HepG2 (cell line): ENCODE results near the gene CLIP2. TPM values are rescaled to one million over a fixed set of nuclear protein-coding genes. Genes with fewer than 3 reads are reported as not detected.
"Not testable (repeated sequence)": the region's sequence is repeated elsewhere in the genome, so short reads cannot be mapped to it uniquely, and the experiment has no call there.

Experiments
- ATAC-seq: fragments of 200-7000 bp; cut with Tn5 transposase; 3 replicates; pipeline ENCODE4 v1.9.1; 2020; ENCODE audit warnings: mild to moderate bottlenecking, moderate library complexity
- BruUV-seq: library from RNA; stranded (reverse); fragments of 400-500 nt; replicated peaks from 2 replicates; lab custom pipeline; 2021; lab: Mats Ljungman, UMichigan
- CTCF ChIA-PET: fragments of 300-600 bp; formaldehyde crosslinking; extraction: SDS; loops from one replicate; lab custom pipeline; 2021; ENCODE audit warnings: low total read pairs, inconsistent platforms, low intra/inter-chr PET ratio; lab: Yijun Ruan, JAX
- POLR2A ChIA-PET: fragments of 350-600 bp; sonication (Branson Sonifier 250); formaldehyde crosslinking; loops from one replicate; lab custom pipeline; 2020; ENCODE audit warnings: antibody characterized with exemption, inconsistent platforms; lab: Yijun Ruan, JAX
- DNase-seq: peaks from one replicate; pipeline ENCODE4 v3.0.0-alpha.2; 2015; ENCODE audit warnings: low spot score
- FAIRE-seq: peaks from 3 replicates; lab custom pipeline; 2011; peaks lifted over from hg19 to GRCh38; lab: Jason Lieb, UNC
- H2AFZ ChIP-seq: one replicate; pipeline ENCODE4 v1.6.1; 2011; ENCODE audit warnings: low read length, inconsistent platforms
- H3K27ac ChIP-seq: fragments of 300-600 bp; 3 replicates; pipeline ENCODE4 v1.8.0; 2011; ENCODE audit warnings: mixed run types, mild to moderate bottlenecking, mixed read lengths, low read length, inconsistent platforms; ENCODE audit not compliant: insufficient read depth; ENCODE audit errors: extremely low read length
- H3K27me3 ChIP-seq, 2 experiments: fragments of 200-600 bp in 1 of 2; 2 replicates in 1 of 2; 3 replicates in 1 of 2; pipeline versions ENCODE4 v1.6.0 to v1.8.0; 2011; ENCODE audit warnings: low read length in 2 of 2, mild to moderate bottlenecking in 2 of 2, moderate library complexity in 2 of 2, inconsistent platforms in 1 of 2; ENCODE audit not compliant: insufficient read depth in 2 of 2, control insufficient read depth in 1 of 2
- H3K36me3 ChIP-seq, 2 experiments: fragments of 200-600 bp in 1 of 2; replicated peaks in 1 of 2; 2 replicates in 1 of 2; 3 replicates in 1 of 2; pipeline versions ENCODE4 v1.5.1 to v1.8.0; 2011; ENCODE audit warnings: low read length in 2 of 2, inconsistent platforms in 1 of 2; ENCODE audit not compliant: insufficient read depth in 2 of 2, control insufficient read depth in 1 of 2
- H3K4me1 ChIP-seq: 2 replicates; pipeline ENCODE4 v1.5.1; 2012; ENCODE audit warnings: low read length, inconsistent platforms; ENCODE audit not compliant: insufficient read depth
- H3K4me2 ChIP-seq: 2 replicates; pipeline ENCODE4 v1.6.0; 2011; ENCODE audit warnings: low read depth, low read length, inconsistent platforms
- H3K4me3 ChIP-seq, 3 experiments: fragments of 200-600 bp in 1 of 3; sonication (generic), shearing (Covaris generic) in 1 of 3; replicated peaks in 1 of 3; 2 replicates each; pipeline ENCODE4 v1.5.1; 2011 to 2016; ENCODE audit warnings: low read length in 3 of 3, inconsistent platforms in 2 of 3, low read depth in 2 of 3, mild to moderate bottlenecking in 2 of 3, control low read depth in 1 of 3, mixed read lengths in 1 of 3; ENCODE audit not compliant: insufficient read depth in 1 of 3
- H3K79me2 ChIP-seq: one replicate; pipeline ENCODE4 v1.6.1; 2011; ENCODE audit warnings: low read length, inconsistent platforms; ENCODE audit not compliant: insufficient read depth
- H3K9ac ChIP-seq: 2 replicates; pipeline ENCODE4 v1.6.0; 2011; ENCODE audit warnings: mild to moderate bottlenecking, low read depth, low read length, inconsistent platforms; ENCODE audit not compliant: insufficient read depth
- H3K9me3 ChIP-seq: 2 replicates; pipeline ENCODE4 v1.5.1; 2012; ENCODE audit warnings: mild to moderate bottlenecking, low read length
- H4K20me1 ChIP-seq: 2 replicates; pipeline ENCODE4 v1.6.0; 2011; ENCODE audit warnings: inconsistent platforms, mild to moderate bottlenecking, low read length, moderate library complexity; ENCODE audit not compliant: insufficient read depth
- BHLHE40 ChIP-seq: IDR thresholded peaks from 2 replicates; pipeline ENCODE4 v1.6.1; 2011; ENCODE audit warnings: low read length, improper control_type of control experiment
- CBFB ChIP-seq: sonication (generic); formaldehyde crosslinking; IDR thresholded peaks from 2 replicates; pipeline ENCODE4 v1.4.0; 2020; ENCODE audit warnings: missing genetic modification reagents
- EHMT2 ChIP-seq: fragments of 200-600 bp; sonication (generic); IDR thresholded peaks from 2 replicates; pipeline ENCODE4 v1.7.0; 2017; ENCODE audit warnings: antibody characterized with exemption, low read depth, low read length, borderline replicate concordance
- PAF1 ChIP-seq: IDR thresholded peaks from 2 replicates; pipeline ENCODE4 v1.6.1; 2016; ENCODE audit warnings: missing genetic modification reagents, missing compliant biosample characterization
- RARA ChIP-seq: IDR thresholded peaks from 2 replicates; pipeline ENCODE4 v1.6.1; 2016; ENCODE audit warnings: missing genetic modification reagents, missing compliant biosample characterization
- STAT5B ChIP-seq: sonication (generic); formaldehyde crosslinking; IDR thresholded peaks from 2 replicates; pipeline ENCODE4 v1.4.0; 2020; ENCODE audit warnings: missing genetic modification reagents
- ZNF160 ChIP-seq: sonication (generic); formaldehyde crosslinking; IDR thresholded peaks from 2 replicates; pipeline ENCODE4 v1.8.0; 2022; ENCODE audit warnings: mild to moderate bottlenecking, inconsistent platforms, missing genetic modification reagents
- ZNF34 ChIP-seq: sonication (generic); formaldehyde crosslinking; IDR thresholded peaks from 2 replicates; pipeline ENCODE4 v1.4.0; 2020; ENCODE audit warnings: mild to moderate bottlenecking, missing genetic modification reagents, borderline replicate concordance
- ZNF597 ChIP-seq: sonication (generic); formaldehyde crosslinking; IDR thresholded peaks from 2 replicates; pipeline ENCODE4 v1.5.0; 2020; ENCODE audit warnings: missing genetic modification reagents
- WGBS: methylation state at CpG from one replicate; pipeline ENCODE4 v1.1.6; 2017; ENCODE audit warnings: low lambda C conversion rate; 5-methylcytosine and 5-hydroxymethylcytosine counted together
- in situ Hi-C: cut with HindIII; loops from 2 replicates; pipeline ENCODE4 v1.10.0; 2017; ENCODE audit warnings: low pct_unique_long_range_greater_than_20kb; ENCODE audit not compliant: extremely low pct_ligation_motif_present
- intact Hi-C: fragments of 100-400 bp; cut with micrococcal nuclease; formaldehyde crosslinking; loops from one replicate; pipeline ENCODE4 v1.10.0; 2022; ENCODE audit not compliant: unreplicated experiment
- polyA plus RNA-seq, 8 experiments: library from polyadenylated mRNA; depleted of rRNA in 3 of 8; stranded (reverse) in 7 of 8; unstranded in 1 of 8; fragments of >200 nt; fragmentation: Illumina TruSeq in 4 of 8; extraction: Trizol in 4 of 8; gene quantifications; 2 replicates each; pipeline versions ENCODE4 v1.2.1 to v1.2.3, GENCODE V29; 2011 to 2016; ENCODE audit warnings: low read depth in 4 of 8, missing spikeins in 1 of 8, mixed read lengths in 1 of 8; ENCODE audit not compliant: insufficient read depth in 1 of 8
- total RNA-seq, 5 experiments: library from RNA; depleted of rRNA; stranded (reverse); fragments of >200 nt; fragmentation: Illumina TruSeq; extraction: Trizol; gene quantifications; 2 replicates each; pipeline ENCODE4 v1.2.3, GENCODE V29; 2016; ENCODE audit warnings: low read depth in 1 of 5
- TF ChIP-seq, protein P1 (sequence below): sonication (generic); formaldehyde crosslinking; IDR thresholded peaks from 2 replicates; pipeline ENCODE4 v1.5.0; 2020; ENCODE audit warnings: mild to moderate bottlenecking, missing genetic modification reagents
- TF ChIP-seq, protein P2 (sequence below): sonication (generic); formaldehyde crosslinking; IDR thresholded peaks from 2 replicates; pipeline ENCODE4 v1.5.0; 2020; ENCODE audit warnings: mild to moderate bottlenecking, missing genetic modification reagents

CLIP2 gene
- total and polyA plus RNA-seq, 2 of the 13 experiments (the other 11 are each of a cell fraction or from before 2014, with no cell fraction given), result 6.5 to 17.4 TPM

GRCh38 chr7:74384854-74385253, 95.6 kb downstream of the CLIP2 start:
- H4K20me1 ChIP-seq, H3K27ac ChIP-seq, BruUV-seq, POLR2A ChIA-PET, FAIRE-seq, intact Hi-C loops, H3K9ac ChIP-seq, H2AFZ ChIP-seq, H3K27me3 ChIP-seq, CTCF ChIA-PET, H3K4me3 ChIP-seq, H3K4me2 ChIP-seq, H3K9me3 ChIP-seq, in situ Hi-C loops, H3K79me2 ChIP-seq: not testable (repeated sequence)
- 45% methylated on average over 8 of the region's 8 CpGs for WGBS
- H3K36me3 ChIP-seq, result peaks cover 3 to 14% of the 10 kb centered on the region in 2 experiments; a peak in 3 of 5 replicates
- TF ChIP-seq, protein P1, sequence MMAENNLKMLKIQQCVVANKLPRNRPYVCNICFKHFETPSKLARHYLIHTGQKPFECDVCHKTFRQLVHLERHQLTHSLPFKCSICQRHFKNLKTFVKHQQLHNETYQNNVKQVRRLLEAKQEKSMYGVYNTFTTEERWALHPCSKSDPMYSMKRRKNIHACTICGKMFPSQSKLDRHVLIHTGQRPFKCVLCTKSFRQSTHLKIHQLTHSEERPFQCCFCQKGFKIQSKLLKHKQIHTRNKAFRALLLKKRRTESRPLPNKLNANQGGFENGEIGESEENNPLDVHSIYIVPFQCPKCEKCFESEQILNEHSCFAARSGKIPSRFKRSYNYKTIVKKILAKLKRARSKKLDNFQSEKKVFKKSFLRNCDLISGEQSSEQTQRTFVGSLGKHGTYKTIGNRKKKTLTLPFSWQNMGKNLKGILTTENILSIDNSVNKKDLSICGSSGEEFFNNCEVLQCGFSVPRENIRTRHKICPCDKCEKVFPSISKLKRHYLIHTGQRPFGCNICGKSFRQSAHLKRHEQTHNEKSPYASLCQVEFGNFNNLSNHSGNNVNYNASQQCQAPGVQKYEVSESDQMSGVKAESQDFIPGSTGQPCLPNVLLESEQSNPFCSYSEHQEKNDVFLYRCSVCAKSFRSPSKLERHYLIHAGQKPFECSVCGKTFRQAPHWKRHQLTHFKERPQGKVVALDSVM (CRISPR knock-in tag), result peak; percentile 72; the same call in 1 of the 2 replicates
- peak; percentile 42 for TF ChIP-seq RARA (CRISPR knock-in tag)
- peaks cover 34% of the 10 kb centered on the region for H3K4me1 ChIP-seq
- DNase-seq (peak; percentile 46), ATAC-seq (peak; percentile 23; the same call in 1 of the 3 replicates)

DNA sequence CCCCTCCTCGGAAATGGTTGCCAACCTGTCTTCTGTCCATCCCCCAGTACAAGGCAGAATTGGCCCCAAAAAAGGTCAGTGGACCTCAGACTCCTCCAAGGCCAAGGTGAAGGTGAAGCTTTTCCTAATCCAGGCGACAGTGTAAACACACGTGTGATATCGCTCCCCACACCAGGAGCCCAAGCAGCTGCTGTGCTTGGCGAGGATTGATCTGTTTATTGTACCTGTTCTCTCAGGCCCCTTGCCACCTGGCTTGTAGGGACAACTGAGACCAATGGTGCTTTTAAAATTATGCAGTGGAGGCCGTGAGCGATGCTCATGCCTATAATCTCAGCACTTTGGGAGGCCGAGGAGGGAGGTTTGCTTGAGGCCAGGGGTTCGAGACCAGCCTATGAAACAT, 98.4 kb downstream of the CLIP2 start:
- in situ Hi-C loops, result no loop called here
- no peak for DNase-seq
- TF ChIP-seq ZNF160 (CRISPR knock-in tag), result no peak
- TF ChIP-seq STAT5B, result no peak
- TF ChIP-seq BHLHE40, result no peak
- no peak for TF ChIP-seq ZNF34 (CRISPR knock-in tag)
- TF ChIP-seq EHMT2, result no peak
- TF ChIP-seq, protein P2, sequence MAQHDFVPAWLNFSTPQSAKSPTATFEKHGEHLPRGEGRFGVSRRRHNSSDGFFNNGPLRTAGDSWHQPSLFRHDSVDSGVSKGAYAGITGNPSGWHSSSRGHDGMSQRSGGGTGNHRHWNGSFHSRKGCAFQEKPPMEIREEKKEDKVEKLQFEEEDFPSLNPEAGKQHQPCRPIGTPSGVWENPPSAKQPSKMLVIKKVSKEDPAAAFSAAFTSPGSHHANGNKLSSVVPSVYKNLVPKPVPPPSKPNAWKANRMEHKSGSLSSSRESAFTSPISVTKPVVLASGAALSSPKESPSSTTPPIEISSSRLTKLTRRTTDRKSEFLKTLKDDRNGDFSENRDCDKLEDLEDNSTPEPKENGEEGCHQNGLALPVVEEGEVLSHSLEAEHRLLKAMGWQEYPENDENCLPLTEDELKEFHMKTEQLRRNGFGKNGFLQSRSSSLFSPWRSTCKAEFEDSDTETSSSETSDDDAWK (CRISPR knock-in tag), result no peak
- no peak for TF ChIP-seq CBFB (CRISPR knock-in tag)
- TF ChIP-seq ZNF597, result no peak
- TF ChIP-seq PAF1 (CRISPR knock-in tag), result no peak

More for the DNA sequence above, 98.4 kb downstream of the CLIP2 start:
- H3K4me2 ChIP-seq, result no peak overlapping the region
- no peak overlapping the region for H3K27ac ChIP-seq
- no peaks in the 10 kb centered on the region for H3K9me3 ChIP-seq
- WGBS, result 83% methylated on average over 5 of the region's 9 CpGs
- H3K4me3 ChIP-seq, result no peak overlapping the region
- H2AFZ ChIP-seq, result no peak overlapping the region
- H4K20me1 ChIP-seq, result no peaks in the 10 kb centered on the region
- ChIA-PET CTCF (no interaction called here), POLR2A (no interaction called here)
- no peaks in the 10 kb centered on the region for H3K79me2 ChIP-seq
- peaks cover 15% of the 10 kb centered on the region for H3K4me1 ChIP-seq
- H3K36me3 ChIP-seq, result peaks cover 3 to 17% of the 10 kb centered on the region in 2 experiments; a peak in 3 of 5 replicates
- ATAC-seq (no peak), FAIRE-seq (no peak)
- no peaks in the 10 kb centered on the region for H3K27me3 ChIP-seq
- intact Hi-C loops, result no loop called here
- no peak overlapping the region for H3K9ac ChIP-seq
- no TSS peak for BruUV-seq
